Measurements from ENCODE around the gene MFAP3L.

- TF ChIP-seq EZH2 (IDR thresholded peaks at IDR 0.05; ENCODE audit: low read length, missing control alignments) (no peak), CTCF (conservative IDR thresholded peaks at IDR 0.05 in 1 of 2, IDR thresholded peaks at IDR 0.05 in 1 of 2; ENCODE audit: low read depth in 1 of 2, low read length in 2 of 2) (no peak)
Measured at GRCh38 chr4:170001745-170002267, 24.4 kb downstream of the MFAP3L start.

Measured in fibroblast of lung (primary cell).